Measurements from ENCODE around the gene NEO1.

Gene NEO1

DNA sequence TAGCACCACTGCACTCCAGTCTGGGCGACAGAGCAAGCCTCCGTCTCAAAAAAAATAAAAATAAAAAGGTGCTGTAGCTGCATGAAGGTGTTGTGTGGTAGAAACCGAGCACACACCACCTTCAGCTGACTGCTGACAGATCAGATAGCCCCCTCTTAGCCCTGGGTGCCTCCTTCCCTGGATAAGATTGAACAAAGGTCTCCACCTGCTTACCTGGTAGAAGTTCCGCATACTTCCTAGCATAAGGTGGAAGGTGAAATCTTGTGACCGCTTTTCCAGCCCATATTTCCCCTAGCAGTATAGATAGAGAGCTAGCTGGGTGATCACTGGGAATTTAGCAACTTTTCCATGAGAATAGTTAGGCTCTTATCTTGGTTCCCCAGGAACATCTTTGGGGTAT, 18.7 kb upstream of the NEO1 start:
- no peak for DNase-seq

DNA sequence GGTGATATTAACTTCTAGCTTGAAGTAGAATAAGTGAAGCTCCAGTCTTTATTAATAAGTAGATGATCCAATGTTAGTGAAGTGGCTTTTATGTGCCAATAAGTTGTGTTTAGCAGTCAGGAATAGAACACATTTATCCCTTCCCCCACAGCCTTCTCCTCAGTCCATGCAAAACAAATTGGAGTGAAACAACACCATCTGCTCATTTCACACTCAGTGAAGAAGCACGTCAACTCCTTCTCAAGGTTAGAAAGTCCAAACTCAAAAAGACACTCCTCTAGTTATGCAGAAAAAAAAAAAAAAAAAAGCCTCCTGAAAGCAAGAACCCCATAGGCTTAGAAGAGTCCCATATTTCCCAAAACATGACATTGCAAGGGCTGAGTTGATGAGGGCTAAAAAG, 18.0 kb upstream of the NEO1 start:
- DNase-seq: no peak

DNA sequence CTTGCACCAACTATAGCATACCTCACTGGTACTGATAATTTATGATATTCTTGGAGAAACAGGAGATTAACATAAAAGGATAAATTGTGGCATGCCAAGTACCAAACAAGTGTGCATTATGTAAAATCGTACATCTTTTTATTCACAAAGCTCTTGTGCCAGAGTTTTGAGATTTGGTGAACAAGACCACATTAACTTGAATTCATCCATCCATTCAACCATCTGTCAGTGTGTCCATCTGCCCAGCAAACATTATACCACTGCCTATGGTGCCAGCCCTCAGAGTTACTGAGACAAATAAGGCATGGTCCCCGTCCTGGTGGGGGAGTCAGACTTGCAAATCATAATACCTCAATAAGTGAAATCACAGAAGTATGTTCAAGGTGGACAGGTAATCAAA, 17.0 kb upstream of the NEO1 start:
- no peak for DNase-seq

DNA sequence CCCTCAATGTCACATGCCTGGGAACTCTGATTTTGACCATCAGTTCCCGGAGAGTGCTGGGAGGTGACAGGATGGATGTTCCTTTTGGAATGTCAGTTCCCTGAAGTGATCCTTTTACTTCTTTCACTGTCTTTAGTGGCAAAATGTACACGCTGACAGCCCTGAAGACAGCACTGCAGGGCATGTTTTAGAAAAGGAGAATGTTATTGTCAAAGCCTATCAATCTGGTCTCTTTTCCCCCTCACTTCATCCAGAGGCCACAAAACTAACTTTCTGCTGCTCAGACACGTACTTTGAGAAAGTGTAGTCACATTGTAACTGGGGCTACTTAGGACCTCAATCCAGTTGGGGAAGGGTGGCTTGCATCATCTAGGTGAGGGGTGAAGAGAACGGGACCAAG, 14.0 kb upstream of the NEO1 start:
- no peak for DNase-seq

DNA sequence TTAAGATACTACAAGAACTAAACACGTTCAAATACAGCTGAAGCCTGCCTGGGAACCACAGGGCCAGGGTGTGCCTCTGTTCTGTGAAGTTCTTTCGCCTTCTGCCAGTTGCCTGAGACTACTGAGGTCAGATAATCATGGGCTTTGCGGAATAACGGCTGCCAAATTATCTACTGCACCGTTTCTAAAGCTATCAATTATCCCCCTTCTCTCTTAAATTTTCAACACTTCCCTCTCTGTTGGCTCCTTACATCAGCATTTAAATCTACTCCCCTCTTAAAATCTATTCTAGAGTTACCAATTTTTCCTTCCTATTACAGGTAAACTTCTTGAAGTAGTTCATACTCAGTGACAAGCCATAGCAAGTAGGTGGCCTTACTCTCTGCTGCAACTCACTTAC, 6.2 kb upstream of the NEO1 start:
- no peak for DNase-seq

DNA sequence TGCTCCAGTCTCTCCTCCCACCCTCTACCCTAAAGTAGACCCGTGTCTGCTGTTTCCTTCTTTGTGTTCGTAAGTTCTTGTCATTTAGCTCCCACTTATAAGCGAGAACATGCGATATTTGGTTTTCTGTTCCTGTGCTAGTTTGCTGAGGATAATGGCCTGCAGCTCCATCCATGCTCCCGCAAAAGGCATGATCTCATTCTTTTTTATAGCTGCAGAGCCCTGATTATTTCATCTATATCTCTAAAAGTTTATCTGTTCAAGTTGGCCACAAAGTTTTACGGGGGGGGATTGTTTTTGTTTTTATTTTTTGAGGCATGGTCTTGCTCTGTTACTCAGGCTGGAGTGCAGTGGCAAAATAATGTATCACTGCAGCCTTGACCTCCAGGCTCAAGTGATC, 4.4 kb upstream of the NEO1 start:
- no peak for DNase-seq

DNA sequence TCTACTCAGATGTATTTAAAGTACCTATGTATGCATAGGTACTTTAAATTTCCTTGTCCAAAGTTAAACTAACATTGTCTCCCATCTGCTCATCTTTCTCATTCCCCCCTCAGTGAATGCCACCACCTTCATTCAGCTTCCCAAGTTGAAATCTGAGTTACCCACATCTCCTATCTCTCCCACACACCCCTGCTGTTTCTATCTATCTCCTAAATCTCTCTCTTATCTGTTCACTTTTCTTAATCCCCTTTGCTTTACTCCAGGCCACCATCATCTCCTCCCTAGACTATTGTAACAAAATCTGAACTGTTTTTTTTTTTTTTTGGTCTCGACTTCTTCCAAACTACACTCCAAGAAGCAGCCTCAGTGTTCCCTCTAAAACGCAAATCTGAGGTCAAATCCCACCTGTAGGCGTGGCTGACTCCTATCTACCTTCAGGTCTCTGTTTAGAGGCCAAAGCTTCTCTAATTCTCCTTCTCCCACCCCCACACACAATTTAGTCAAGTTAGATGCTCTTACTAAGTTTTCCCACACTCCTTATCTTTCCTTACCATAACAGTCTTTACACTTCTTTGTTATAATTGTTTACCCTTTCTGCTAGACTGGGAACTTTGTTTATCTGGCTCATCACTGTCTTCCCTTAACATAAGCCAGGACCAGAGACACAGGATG, 3.5 kb upstream of the NEO1 start:
- DNase-seq: no peak

DNA sequence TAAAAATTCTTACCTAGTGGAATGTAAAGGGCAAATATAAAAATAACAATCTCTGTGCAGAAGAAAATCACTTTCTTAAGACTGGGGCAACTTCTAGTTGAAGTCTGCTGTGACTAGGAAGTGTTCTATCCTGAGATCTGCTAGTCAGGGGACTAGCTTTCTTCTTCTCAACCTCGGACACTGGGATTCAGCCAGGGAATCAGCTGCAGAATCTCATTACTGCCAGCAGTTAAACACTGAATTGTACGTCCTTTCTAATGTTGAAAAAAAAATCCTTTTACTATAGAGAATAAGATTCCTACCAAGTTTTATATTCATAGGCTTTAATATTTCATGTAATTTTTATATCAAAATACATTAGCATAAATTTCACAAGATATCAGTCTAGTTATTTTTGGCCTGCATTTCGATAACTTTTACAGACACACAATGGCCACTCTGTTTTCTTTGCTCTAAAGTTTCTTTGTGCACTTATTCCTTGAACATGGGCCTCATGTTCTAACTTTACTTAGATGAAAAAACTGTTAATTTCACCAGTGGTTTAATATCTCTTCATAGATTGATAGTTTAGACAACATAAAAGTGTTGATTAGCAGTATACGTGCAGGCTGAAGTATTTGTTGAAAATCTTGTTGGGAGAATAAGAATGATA, 2.6 kb upstream of the NEO1 start:
- no peak for DNase-seq

DNA sequence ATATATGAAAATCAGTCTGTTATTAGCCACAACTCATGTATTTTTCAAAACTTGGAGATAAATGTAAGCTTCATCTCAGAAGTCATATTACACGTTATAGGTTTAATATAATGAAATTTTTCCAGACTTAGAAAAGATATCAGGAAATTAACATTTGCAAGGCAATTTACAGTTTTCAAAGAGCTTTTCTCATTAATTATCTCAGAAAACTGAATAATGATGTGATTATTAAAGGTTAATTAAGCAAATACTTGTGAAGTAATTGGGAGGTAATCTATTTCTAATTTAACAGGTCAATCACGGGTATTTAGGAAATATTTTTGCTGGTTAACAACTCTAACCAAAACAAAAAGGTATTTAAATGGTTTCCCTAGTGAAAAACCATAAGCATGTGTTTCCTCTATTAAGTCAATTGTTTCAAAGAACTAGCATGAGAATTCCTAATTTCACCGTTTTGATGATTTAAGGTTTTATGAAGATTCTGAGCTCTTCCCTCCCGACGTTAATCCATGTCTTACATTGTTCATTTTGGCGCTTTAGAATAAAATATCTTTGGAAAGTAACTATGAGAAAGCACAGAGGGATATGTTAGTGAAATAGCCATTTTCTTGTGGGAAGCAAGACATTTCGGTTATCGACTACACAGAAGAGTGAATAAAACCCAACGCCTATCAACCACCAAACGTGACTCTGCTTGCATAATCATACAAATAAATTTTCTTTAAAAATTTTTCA, 1.5 kb upstream of the NEO1 start:
- DNase-seq: no peak

DNA sequence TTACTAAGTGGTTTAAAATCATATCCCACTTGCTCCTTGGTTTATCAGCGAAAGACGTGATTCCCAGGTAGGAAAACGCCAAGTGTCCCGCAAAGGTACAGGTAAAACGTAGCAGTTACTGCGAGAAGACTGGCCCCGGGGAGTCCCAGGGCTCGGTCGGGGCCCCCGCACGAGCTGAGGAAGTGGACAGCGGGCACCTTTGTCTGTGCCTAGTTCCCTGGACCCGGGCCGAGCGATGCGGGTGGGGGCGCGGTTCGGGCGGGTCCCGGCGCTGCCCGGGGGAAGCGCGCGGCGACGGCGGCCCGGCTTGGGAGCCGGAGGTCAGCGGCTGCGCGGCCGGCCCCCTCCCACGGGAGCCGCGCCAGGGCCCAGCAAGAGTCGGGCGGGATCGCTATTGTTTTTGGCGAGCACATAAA, 864 bp upstream of the NEO1 start:
- DNase-seq: no peak

DNA sequence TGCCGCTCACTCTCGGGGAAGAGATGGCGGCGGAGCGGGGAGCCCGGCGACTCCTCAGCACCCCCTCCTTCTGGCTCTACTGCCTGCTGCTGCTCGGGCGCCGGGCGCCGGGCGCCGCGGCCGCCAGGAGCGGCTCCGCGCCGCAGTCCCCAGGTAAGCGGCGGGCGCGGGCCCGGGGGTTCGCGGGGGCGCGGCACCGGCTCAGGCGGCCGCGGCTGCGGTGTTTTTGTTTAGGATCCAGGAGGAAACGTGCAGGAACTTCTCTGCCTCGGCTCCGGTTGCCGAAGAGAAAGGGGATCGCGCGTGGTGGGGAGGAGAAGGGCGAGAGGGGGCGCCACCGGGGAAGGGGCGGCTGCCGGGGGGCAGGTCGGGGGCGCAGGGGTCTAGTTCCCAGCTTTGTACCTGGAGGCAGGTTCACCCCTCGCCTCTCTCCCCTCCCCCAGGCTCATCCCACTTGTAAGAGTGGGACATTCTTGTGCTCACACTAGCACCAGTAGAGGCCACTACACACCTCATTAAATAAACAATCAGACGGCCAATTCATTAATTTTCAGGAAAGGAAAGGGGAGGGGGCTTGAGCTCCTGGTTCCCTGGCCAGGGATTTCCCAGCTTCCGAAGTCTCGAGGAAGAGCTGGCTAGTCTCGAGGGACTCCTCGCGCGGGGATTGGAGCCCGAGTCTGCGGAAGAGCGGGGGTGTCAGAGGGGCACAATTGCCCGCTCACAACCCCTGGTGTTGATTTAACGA, 562 bp downstream of the NEO1 start:
- peak; percentile 28 for DNase-seq

DNA sequence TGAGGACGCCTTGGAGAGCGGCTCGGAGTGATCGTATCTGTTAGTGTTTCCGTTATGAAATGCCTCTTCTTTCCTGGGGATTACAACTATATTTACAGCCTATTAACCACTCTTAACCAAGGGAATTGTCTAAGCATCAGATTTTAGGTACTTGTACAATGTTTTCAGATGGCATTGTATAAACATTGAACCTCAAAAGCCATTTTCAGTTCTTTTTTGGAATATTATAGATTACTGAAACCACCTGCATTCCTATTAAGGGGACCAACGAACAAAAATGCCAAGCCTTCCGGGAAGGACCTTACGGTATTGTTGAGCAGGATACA, 1.1 kb downstream of the NEO1 start:
- no peak for DNase-seq

DNA sequence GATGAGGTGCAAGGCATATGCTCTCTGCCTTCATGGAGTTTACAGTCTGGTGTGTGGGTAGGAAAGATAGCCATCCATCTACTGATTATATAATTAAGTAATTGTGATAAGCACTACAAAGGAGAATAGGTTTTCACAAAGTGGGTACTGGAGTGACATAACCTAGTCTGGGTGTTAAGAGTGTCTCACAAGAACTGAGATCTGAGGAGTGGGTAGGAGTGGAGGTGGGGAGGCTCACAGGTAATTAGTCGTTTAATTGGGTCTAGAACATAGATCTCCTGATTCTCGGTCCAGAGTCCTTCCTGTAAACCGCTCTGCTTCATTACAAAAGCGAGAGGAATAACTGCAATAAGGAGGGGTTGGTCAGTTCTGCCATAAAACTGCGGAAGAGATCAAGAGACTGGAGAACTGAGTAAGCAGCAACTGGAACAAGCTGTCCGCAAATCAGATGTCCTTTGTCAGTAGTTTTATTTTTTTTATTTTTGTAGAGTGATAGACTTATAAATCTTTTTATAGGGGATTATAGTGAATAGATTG, 2.2 kb downstream of the NEO1 start:
- DNase-seq: no peak

DNA sequence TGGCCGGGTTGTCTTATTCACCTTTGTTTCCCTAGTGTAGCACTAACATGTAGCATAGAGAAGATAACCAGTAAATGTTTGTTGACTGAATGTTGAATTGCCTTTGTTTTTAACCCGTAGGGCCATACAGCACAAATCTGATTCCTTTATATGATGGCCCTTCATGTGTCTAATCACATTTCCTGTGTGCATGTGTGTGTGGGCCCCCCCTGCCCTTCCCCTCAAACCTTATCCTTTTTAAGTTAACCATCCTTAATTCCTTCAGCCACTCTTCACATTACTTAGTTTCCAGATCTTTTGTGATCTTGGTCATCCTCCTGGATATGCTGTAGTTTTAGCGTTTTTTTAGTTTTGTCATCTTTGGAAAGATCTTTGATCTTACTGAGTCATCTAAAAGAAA, 4.2 kb downstream of the NEO1 start:
- DNase-seq: no peak

DNA sequence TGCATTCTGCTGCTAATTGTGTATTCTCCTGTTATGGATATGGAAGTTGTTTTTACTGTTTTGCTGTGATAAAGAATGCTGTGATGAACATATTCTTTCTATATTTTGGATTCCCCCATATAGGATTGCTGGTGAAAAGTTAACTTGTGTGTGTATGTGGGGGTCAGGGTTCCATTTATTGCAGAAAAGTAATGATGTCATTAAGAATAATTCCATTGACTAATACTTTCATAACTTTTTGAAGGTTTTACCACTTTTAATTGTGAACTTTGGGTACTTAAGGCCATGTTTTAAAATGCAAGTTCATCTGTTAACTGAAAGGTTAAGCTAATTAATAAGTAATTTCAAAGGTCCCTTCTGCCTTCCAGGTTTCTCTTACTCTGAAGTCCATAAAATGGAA, 6.2 kb downstream of the NEO1 start:
- DNase-seq: no peak

DNA sequence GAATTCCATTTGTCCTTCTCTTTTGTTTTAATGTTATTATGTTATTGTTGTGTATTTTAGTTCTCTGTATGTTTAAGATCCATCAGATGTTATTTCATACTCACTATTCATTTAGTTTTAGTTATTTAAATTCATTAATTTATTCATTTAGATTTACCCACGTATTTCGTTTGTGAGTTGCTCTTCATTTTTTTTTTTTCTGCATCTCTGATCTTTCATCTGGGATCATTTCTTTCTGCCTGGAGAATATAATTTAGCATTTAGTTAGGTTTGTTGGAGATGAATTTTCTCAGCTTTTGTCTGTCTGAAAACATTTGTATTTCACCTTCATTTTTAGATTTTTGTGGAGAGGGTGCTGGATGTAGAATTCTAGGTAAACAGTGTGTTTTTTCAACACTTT, 12.9 kb downstream of the NEO1 start:
- DNase-seq: no peak

DNA sequence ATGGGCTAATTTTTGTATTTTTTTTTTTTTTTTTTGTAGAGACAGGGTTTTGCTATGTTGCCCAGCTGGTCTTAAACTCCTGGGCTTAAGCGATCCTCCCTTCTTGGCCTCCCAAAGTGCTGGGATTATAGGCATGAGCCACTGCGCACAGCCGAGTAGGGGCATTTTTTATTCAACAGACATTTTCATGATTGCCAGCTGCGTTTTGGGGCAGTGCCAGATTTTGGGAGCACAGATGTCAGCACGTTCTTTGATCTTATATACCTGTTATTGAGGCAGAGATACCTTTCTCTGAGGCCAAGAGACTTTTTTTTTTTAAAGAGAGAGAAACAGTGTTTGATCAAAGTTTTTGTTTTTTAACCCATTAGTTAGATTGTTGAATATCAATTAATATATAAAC, 16.8 kb downstream of the NEO1 start:
- no peak for DNase-seq

DNA sequence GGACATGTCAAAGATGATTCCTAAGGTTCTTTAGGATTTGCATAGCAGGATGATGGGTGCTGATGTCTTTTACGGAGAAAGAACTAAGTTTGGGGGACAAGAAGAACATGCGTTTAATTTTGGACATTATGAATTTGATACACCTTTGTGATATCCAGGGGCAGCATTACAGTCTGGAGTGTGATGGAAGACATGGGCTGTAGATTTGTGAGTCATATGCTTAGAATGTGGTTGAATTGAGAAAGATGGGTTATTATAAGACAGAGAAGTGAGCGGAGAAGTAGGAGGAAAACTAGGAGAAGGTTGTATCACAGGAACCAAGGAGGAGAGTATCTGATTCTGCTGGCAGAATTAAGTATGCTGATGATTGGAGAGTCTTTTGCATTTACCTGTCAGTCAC, 20.6 kb downstream of the NEO1 start:
- no peak for DNase-seq

DNA sequence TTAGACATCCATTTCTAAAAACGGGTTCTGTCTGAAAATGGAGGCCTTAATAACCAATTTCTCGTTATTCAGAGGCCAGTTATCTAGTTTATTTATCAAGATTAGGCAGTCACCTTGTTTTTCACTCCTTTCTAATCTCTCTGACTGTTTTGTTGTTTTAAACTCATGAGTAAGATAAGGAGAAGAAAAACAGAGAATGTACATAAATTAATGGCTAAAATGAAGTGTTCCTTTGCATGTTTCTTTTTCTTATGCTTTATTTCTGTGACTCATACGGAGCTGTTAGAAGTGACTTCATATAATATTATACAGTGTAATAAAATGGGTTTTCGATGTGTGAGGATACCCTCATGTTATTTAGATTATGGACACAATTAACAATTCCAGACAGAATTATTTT, 22.0 kb downstream of the NEO1 start:
- DNase-seq: no peak

DNA sequence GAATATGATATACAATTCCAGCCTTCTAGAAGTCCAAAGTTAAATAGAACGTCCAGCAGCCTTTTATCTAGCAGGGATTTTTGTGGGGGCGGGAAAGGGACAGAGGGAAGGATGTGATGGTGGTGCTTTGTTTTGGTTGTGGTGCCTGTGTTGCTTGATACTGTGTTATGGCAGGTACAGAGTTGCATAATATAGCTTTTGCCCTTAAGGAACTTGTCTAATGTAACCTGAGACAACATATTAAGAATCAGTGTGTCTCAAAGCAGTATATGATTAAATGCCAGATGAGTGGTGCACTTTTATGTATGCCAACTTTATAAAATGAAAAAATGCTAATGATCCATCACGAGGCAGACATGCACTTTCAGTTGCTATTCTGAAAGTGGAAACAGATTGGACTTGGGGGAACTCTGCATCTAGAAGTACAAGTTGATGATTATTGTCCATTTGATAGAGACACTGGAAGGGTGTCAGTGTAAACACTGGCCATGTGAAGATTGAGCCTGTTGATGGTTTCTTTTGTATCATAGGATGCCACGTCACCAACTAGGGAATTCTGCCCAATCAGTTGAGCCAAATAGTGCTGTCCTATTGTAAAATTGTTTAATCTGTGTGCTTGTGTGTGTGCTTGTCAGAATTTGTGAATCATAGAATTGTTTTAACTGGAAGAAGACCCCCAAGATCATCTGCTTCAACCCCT, 23.0 kb downstream of the NEO1 start:
- DNase-seq: no peak

DNA sequence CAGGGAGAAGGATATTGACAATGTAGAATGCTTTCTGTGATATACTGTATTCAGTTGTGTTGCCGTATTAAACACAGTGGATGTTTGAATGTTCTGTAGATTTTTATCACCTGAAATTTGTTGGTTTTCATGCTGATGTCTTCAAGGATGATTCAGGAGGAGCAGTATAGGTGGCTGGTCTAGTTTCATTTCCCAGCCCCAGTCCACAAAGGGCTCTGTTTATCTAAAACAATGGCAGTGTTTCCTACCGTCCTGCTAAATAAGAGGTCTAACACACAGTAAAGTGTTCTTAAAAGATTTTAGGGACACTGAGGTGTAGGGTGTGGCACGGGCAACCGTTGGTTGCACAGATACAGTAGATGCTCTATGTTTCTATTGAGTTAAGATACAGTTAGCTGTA, 26.0 kb downstream of the NEO1 start:
- no peak for DNase-seq

DNA sequence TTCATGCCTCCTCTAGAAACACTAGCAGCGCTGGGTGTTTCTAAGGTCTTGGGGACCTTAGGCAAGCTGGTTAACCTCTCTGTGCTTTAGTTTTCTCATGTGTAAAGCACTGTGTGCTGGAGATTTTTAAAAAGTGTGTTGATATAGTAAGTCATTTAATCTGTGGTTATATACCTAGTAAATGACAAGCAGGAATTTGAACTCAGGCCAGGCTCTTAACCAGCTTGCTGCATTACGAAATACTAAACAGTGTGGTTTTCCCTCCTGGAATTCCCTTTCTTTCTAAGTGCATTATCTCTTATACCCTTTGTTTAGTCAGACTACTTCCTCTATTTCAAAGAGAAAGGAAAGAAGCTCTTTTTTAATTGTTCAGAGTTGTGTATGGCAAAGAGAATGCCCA, 26.5 kb downstream of the NEO1 start:
- DNase-seq: peak; percentile 93

DNA sequence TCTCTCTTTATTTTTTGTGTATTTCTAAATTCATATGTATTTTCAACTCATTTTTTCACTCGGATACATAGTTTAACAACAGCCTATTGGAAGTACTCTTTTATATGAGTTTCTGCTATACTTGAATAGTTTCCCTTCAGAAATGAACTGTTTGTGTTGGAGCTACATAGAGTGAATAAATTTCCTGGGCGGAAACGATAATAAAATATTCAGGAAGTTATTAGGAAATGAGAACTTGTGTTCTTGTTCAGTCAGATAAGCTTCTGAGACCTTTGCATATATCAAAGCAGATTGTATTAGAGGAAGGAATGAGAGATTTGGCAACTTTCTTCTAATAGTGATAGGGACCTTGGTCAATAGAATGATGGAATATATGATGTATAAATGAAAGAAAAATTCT, 27.3 kb downstream of the NEO1 start:
- no peak for DNase-seq

Measured in fibroblast of upper back skin (primary cell).